ENCODE results near the gene GLYR1.

DNA sequence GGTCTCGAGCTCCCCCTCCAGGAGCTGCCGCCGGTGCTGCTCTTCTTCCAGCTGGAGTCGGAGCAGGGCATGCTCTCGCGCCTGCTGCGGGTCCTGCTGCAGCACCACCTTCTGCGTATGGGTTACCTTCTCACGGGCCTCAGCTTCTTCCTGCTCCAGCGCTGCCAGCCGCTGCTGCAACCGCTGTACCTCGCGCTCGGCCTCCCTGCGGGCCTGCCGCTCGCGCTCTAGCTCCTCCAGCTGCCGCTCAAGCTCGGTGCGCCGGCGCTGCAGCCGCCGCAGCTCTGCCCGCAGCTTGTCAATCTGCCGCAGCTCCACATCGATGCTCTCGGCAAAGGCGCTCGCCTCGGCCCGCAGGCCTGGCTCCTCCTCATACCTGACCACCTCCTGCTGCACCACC, 37.1 kb upstream of the GLYR1 start:
- TF ChIP-seq, protein P1, sequence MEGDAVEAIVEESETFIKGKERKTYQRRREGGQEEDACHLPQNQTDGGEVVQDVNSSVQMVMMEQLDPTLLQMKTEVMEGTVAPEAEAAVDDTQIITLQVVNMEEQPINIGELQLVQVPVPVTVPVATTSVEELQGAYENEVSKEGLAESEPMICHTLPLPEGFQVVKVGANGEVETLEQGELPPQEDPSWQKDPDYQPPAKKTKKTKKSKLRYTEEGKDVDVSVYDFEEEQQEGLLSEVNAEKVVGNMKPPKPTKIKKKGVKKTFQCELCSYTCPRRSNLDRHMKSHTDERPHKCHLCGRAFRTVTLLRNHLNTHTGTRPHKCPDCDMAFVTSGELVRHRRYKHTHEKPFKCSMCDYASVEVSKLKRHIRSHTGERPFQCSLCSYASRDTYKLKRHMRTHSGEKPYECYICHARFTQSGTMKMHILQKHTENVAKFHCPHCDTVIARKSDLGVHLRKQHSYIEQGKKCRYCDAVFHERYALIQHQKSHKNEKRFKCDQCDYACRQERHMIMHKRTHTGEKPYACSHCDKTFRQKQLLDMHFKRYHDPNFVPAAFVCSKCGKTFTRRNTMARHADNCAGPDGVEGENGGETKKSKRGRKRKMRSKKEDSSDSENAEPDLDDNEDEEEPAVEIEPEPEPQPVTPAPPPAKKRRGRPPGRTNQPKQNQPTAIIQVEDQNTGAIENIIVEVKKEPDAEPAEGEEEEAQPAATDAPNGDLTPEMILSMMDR (IDR thresholded peaks at IDR 0.05), result no peak
- TF ChIP-seq POLR2A (IDR thresholded peaks at IDR 0.05), result no peak
